ENCODE measurements around the gene MIF. TPM values are rescaled to one million over a fixed set of nuclear protein-coding genes. Genes with fewer than 3 reads are reported as not detected.

Gene MIF
- total and polyA plus RNA-seq, 7 donors, result 110 to 277 (median 131) TPM

- intact Hi-C loops (cut with DNase I), result no loop called here
- Histone ChIP-seq H3K4me3 (no peak overlapping the region), H3K36me3 (ENCODE audit: insufficient read depth in 1 of 2, low read depth in 1 of 2) (peaks cover 0 to 15% of the 10 kb centered on the region in 2 donors), H3K27ac (no peak overlapping the region), H3K9me3 (no peaks in the 10 kb centered on the region), H3K27me3 (ENCODE audit: insufficient read depth in 3 of 3, low read length in 2 of 3) (no peaks in the 10 kb centered on the region), H3K4me1 (peaks cover 9% of the 10 kb centered on the region)
- DNase-seq, result no peak
- WGBS, 3 donors, result 80 to 88% (median 84%) methylated on average over 7 of the region's 7 CpGs
- no peak for TF ChIP-seq CTCF (IDR thresholded peaks at IDR 0.05)
- no peak for ATAC-seq
Observed at GRCh38 chr22:23891726-23892125, 2.5 kb upstream of the MIF start.

- Histone ChIP-seq H3K27me3 (ENCODE audit: insufficient read depth in 3 of 3, low read length in 2 of 3) (no peaks in the 10 kb centered on the region), H3K4me3 (no peak overlapping the region), H3K9me3 (no peaks in the 10 kb centered on the region), H3K27ac (no peak overlapping the region), H3K4me1 (peaks cover 9% of the 10 kb centered on the region), H3K36me3 (ENCODE audit: insufficient read depth in 1 of 2, low read depth in 1 of 2) (peaks cover 0 to 16% of the 10 kb centered on the region in 2 donors)
- intact Hi-C loops (cut with DNase I), result no loop called here
- TF ChIP-seq CTCF (IDR thresholded peaks at IDR 0.05), result no peak
- ATAC-seq (no peak), DNase-seq (no peak)
- 87 to 96% (median 91%) methylated on average over 2 of the region's 2 CpGs for whole genome bisulfite sequencing, 3 donors
Observed at GRCh38 chr22:23892130-23892529, 2.1 kb upstream of the MIF start.

- Histone ChIP-seq H3K27ac (no peak overlapping the region), H3K4me3 (no peak overlapping the region), H3K27me3 (ENCODE audit: insufficient read depth in 3 of 3, low read length in 2 of 3) (no peaks in the 10 kb centered on the region), H3K36me3 (ENCODE audit: insufficient read depth in 1 of 2, low read depth in 1 of 2) (peaks cover 0 to 15% of the 10 kb centered on the region in 2 donors), H3K9me3 (no peaks in the 10 kb centered on the region), H3K4me1 (peaks cover 9% of the 10 kb centered on the region)
- intact Hi-C loops (cut with DNase I), result no loop called here
- no peak for TF ChIP-seq CTCF (IDR thresholded peaks at IDR 0.05)
- WGBS, 3 donors, result 78 to 81% (median 80%) methylated on average over 4 of the region's 4 CpGs
- no peak for DNase-seq
- ATAC-seq, result no peak
Observed at GRCh38 chr22:23892706-23893105, 1.5 kb upstream of the MIF start.

- no peak for TF ChIP-seq CTCF (IDR thresholded peaks at IDR 0.05)
- Histone ChIP-seq H3K27ac (peak overlapping the region; percentile 90), H3K36me3 (ENCODE audit: insufficient read depth in 1 of 2, low read depth in 1 of 2) (peaks cover 0 to 15% of the 10 kb centered on the region in 2 donors), H3K4me1 (peaks cover 9% of the 10 kb centered on the region), H3K27me3 (ENCODE audit: insufficient read depth in 3 of 3, low read length in 2 of 3) (no peaks in the 10 kb centered on the region), H3K4me3 (peak overlapping the region; percentile 82), H3K9me3 (no peaks in the 10 kb centered on the region)
- 36 to 41% (median 40%) methylated on average over 11 of the region's 11 CpGs for WGBS, 3 donors
- intact Hi-C loops (cut with DNase I), result no loop called here
- DNase-seq (no peak), ATAC-seq (peak in 1 of 4 donors; percentile 4)
Observed at GRCh38 chr22:23893121-23893944, 850 bp upstream of the MIF start.

Data from psoas muscle (tissue), 8 donors.